ENCODE data around the gene MGA.

Gene MGA

GRCh38 chr15:41773729-41774061, 113.5 kb downstream of the MGA start:
- Histone ChIP-seq H3K36me3 (replicated peaks) (no peaks in the 10 kb centered on the region), H3K27ac (peak overlapping the region; percentile 61), H3K4me3 (ENCODE audit: low read depth, low read length) (peak overlapping the region; percentile 87), H3K27me3 (replicated peaks) (no peaks in the 10 kb centered on the region)
- no peak for TF ChIP-seq CTCF (IDR thresholded peaks at IDR 0.05; ENCODE audit: low read depth, low read length, missing control alignments)
- DNase-seq = no peak
- in situ Hi-C loops (cut with HindIII; ENCODE audit: low pct_ligation_motif_present, low sequenced_read_pairs) = no loop called here

- no peaks in the 10 kb centered on the region for H3K27me3 ChIP-seq (replicated peaks)
- TF ChIP-seq CTCF (IDR thresholded peaks at IDR 0.05; ENCODE audit: low read depth, low read length, missing control alignments) = peak; percentile 86
- peak within 1 kb of the TSS; percentile 87 for H3K4me3 ChIP-seq (ENCODE audit: low read depth, low read length)
- no peaks in the 10 kb centered on the region for H3K36me3 ChIP-seq (replicated peaks)
- DNase-seq = peak; percentile 97
- in situ Hi-C loops (cut with HindIII; ENCODE audit: low pct_ligation_motif_present, low sequenced_read_pairs) = no loop called here
- H3K27ac ChIP-seq = peak within 1 kb of the TSS; percentile 61
Observed at GRCh38 chr15:41774062-41774881, 114.1 kb downstream of the MGA start, which contains the start of gene MAPKBP1. MAPKBP1 (plus strand) TSS chr15:41774484; CDS start chr15:41775276, 792 bp downstream.

DNA sequence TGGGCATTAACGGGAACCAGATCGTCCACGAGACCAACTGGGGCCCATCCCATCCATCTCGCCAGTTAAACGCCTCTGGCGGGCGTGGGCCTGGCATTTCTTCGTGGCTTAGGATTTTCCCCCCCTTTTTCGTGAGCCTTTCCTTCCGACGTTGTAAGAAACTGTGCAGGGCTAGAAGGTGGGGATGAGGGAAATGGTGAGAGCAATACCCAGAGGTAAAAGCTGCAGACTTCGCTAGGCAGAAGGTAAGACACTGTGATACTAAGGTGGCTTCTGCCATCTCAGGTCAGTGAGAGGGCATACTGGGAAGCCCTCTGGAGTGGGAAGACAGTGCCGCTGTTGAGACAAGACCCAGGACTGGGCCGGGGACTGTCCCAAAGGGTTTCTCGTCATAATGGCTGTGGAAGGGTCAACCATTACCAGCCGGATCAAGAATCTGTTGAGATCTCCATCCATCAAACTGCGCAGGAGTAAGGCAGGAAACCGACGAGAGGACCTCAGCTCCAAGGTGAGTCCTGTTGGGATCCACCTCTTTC, 114.7 kb downstream of the MGA start:
- peak overlapping the region; percentile 87 for H3K4me3 ChIP-seq (ENCODE audit: low read depth, low read length)
- peak overlapping the region; percentile 61 for H3K27ac ChIP-seq
- DNase-seq = no peak
- no peak for TF ChIP-seq CTCF (IDR thresholded peaks at IDR 0.05; ENCODE audit: low read depth, low read length, missing control alignments)
- in situ Hi-C loops (cut with HindIII; ENCODE audit: low pct_ligation_motif_present, low sequenced_read_pairs) = no loop called here
- H3K27me3 ChIP-seq (replicated peaks) = no peaks in the 10 kb centered on the region
- no peaks in the 10 kb centered on the region for H3K36me3 ChIP-seq (replicated peaks)

GRCh38 chr15:41775651-41776050, 115.4 kb downstream of the MGA start:
- DNase-seq = no peak
- Histone ChIP-seq H3K36me3 (replicated peaks) (no peaks in the 10 kb centered on the region), H3K4me3 (ENCODE audit: low read depth, low read length) (peak overlapping the region; percentile 87), H3K27me3 (replicated peaks) (no peaks in the 10 kb centered on the region), H3K27ac (no peak overlapping the region)
- in situ Hi-C loops (cut with HindIII; ENCODE audit: low pct_ligation_motif_present, low sequenced_read_pairs) = no loop called here
- TF ChIP-seq CTCF (IDR thresholded peaks at IDR 0.05; ENCODE audit: low read depth, low read length, missing control alignments) = no peak

GRCh38 chr15:41777421-41777973, 117.3 kb downstream of the MGA start:
- Histone ChIP-seq H3K27me3 (replicated peaks) (no peaks in the 10 kb centered on the region), H3K36me3 (replicated peaks) (no peaks in the 10 kb centered on the region), H3K27ac (peak overlapping the region; percentile 23), H3K4me3 (ENCODE audit: low read depth, low read length) (no peak overlapping the region)
- TF ChIP-seq CTCF (IDR thresholded peaks at IDR 0.05; ENCODE audit: low read depth, low read length, missing control alignments) = no peak
- no peak for DNase-seq
- in situ Hi-C loops (cut with HindIII; ENCODE audit: low pct_ligation_motif_present, low sequenced_read_pairs) = no loop called here

Data from brain microvascular endothelial cell (primary cell).